Natural killer cell (primary cell): ENCODE data around the gene EMC10. TPM values are rescaled to one million over a fixed set of nuclear protein-coding genes. Genes with fewer than 3 reads are reported as not detected.

Experiments
- ATAC-seq, 3 donors: fragments of 150-1000 bp in 2 of 3; fragments of 200-7000 bp in 1 of 3; cut with Tn5 transposase; 1 replicate in 1 of 3; 2 replicates in 2 of 3; pipeline ENCODE4 v1.10.0; 2021; ENCODE audit warnings: mild to moderate bottlenecking in 2 of 3, moderate library complexity in 2 of 3
- DNase-seq, 2 donors: peaks; one replicate each; pipeline versions ENCODE4 v3.0.0 to v3.0.0-alpha.2; 2013 to 2021; ENCODE audit warnings: mixed read lengths in 1 of 2
- H3K27ac ChIP-seq: one replicate; pipeline ENCODE4 v1.5.1; 2013; ENCODE audit warnings: mild to moderate bottlenecking, low read length
- H3K27me3 ChIP-seq: one replicate; pipeline ENCODE4 v1.6.1; 2013; ENCODE audit warnings: low read length; ENCODE audit not compliant: control insufficient read depth, insufficient read depth
- H3K36me3 ChIP-seq: one replicate; pipeline ENCODE4 v1.6.1; 2013; ENCODE audit warnings: low read length; ENCODE audit not compliant: control insufficient read depth, insufficient read depth
- H3K4me1 ChIP-seq: one replicate; pipeline ENCODE4 v1.6.1; 2013; ENCODE audit warnings: low read length; ENCODE audit not compliant: control insufficient read depth, insufficient read depth
- H3K4me3 ChIP-seq: one replicate; pipeline ENCODE4 v1.5.1; 2013; ENCODE audit warnings: low read length
- H3K9me3 ChIP-seq: one replicate; pipeline ENCODE4 v1.6.1; 2013; ENCODE audit warnings: low read length; ENCODE audit not compliant: control insufficient read depth, insufficient read depth
- H3K27ac Mint-ChIP-seq, 2 donors: one replicate each; pipeline ENCODE4 v1.8.0; 2022; ENCODE audit warnings: mild to moderate bottlenecking in 2 of 2, mixed read lengths in 2 of 2, moderate library complexity in 1 of 2
- H3K27me3 Mint-ChIP-seq, 2 donors: one replicate each; pipeline ENCODE4 v1.8.0; 2022; ENCODE audit warnings: low read depth in 2 of 2, mixed read lengths in 2 of 2
- H3K36me3 Mint-ChIP-seq: one replicate; pipeline ENCODE4 v1.8.0; 2022; ENCODE audit warnings: mixed read lengths
- H3K4me1 Mint-ChIP-seq, 2 donors: one replicate each; pipeline ENCODE4 v1.8.0; 2022; ENCODE audit warnings: mixed read lengths in 2 of 2
- H3K4me3 Mint-ChIP-seq: one replicate; pipeline ENCODE4 v1.8.0; 2022; ENCODE audit warnings: mild to moderate bottlenecking, moderate library complexity, mixed read lengths
- H3K9me3 Mint-ChIP-seq, 2 donors: one replicate each; pipeline ENCODE4 v1.8.0; 2022; ENCODE audit warnings: mixed read lengths in 2 of 2
- CTCF ChIP-seq: fragments of 200-600 bp; IDR thresholded peaks from one replicate; pipeline ENCODE4 v1.8.0; 2022; ENCODE audit warnings: antibody characterized with exemption
- WGBS: methylation state at CpG from one replicate; pipeline ENCODE4 v1.1.7; 2013; ENCODE audit warnings: missing lambda C conversion rate; ENCODE audit not compliant: insufficient coverage; 5-methylcytosine and 5-hydroxymethylcytosine counted together
- intact Hi-C: fragments of 100-400 bp; cut with micrococcal nuclease; formaldehyde crosslinking; loops from one replicate; pipeline ENCODE4 v1.14.2; 2022
- total RNA-seq, 4 donors: library from RNA; stranded (reverse); fragments of 120-200 nt in 1 of 4; gene quantifications; one replicate each; pipeline versions ENCODE4 v1.2.3 to v1.2.4, GENCODE V29; 2013 to 2022

Gene EMC10
- total RNA-seq, 3 donors from 2014 or later (not counting 1 experiment from before 2014, with no cell fraction given) = 79.5 to 85.1 (median 80.1) TPM

DNA sequence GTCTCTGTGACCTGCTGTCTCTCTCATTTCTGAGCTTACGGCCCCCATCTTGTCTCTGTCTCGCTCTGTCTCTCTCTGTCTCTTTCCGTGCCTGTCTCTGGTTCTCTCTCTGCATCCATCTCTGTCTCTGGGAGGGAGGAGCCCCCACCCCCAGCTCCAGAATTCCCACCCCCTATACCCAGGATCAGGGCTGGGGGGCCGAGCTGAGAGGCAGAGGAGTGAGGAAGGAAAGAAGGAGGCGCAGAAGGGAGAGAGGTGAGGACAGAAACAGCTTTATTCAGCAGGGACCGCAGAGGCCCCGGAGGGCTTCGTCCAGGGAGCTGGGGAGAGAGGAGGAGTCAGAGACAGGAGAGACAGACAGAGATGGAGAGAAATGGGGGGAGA lies 20.7 kb downstream of the EMC10 start:
- no peak overlapping the region for H3K4me3 ChIP-seq
- no peaks in the 10 kb centered on the region for H3K27me3 ChIP-seq
- H3K36me3 ChIP-seq = no peaks in the 10 kb centered on the region
- Mint-ChIP-seq H3K36me3 (no peaks in the 10 kb centered on the region), H3K27me3 (no peaks in the 10 kb centered on the region), H3K9me3 (no peaks in the 10 kb centered on the region), H3K27ac (no peak overlapping the region), H3K4me3 (no peak overlapping the region), H3K4me1 (peaks cover 0 to 9% of the 10 kb centered on the region in 2 donors)
- no peak for TF ChIP-seq CTCF
- no peak overlapping the region for H3K27ac ChIP-seq
- H3K4me1 ChIP-seq = peaks cover 4% of the 10 kb centered on the region
- WGBS = 95% methylated on average over 8 of the region's 8 CpGs
- H3K9me3 ChIP-seq = no peaks in the 10 kb centered on the region
- DNase-seq = no peak
- no peak for ATAC-seq
- intact Hi-C loops = no loop called here

DNA sequence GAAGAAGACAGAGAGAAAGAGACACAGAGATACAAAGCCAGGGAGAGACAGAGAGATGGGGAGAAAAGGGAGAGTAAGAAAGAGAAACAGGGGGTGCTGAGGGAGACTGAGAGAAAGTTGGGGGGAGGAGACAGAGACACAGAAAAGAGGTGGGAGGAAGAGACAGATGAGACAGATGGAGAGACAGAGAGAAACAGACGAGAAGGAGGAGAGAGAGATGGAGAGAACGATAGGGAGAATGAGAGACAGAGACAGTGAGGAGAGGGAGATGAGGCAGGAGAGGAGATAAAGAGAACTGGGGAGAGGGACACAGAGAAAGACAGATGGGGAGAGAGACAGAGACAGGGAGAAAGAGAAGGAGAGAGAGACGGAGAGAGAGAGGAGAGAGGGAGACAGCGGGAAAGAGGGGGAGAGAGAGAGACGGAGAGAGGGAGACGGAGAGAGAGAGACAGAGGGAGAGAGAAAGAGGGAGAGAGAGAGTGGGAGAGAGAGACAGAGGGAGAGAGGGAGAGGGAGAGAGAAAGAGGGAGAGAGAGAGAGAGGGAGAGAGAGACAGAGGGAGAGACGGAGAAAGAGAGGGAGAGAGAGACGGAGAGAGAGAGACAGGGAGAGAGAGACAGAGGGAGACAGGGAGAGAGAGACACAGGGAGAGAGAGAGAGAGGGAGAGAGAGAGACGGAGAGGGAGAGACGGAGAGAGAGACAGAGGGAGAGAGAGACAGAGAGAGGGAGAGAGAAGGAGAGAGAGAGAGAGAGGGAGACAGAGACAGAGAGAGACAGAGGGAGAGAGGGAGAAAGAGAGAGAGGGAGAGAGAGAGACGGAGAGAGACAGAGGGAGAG lies 22.1 kb downstream of the EMC10 start:
- Mint-ChIP-seq H3K9me3 (no peaks in the 10 kb centered on the region), H3K27ac (no peak overlapping the region), H3K36me3 (no peaks in the 10 kb centered on the region), H3K27me3 (no peaks in the 10 kb centered on the region), H3K4me3 (no peak overlapping the region), H3K4me1 (peaks cover 0 to 4% of the 10 kb centered on the region in 2 donors)
- no peak for DNase-seq
- no peak overlapping the region for H3K4me3 ChIP-seq
- ATAC-seq = no peak
- H3K27me3 ChIP-seq = no peaks in the 10 kb centered on the region
- intact Hi-C loops = no loop called here
- no peaks in the 10 kb centered on the region for H3K36me3 ChIP-seq
- no peak for TF ChIP-seq CTCF
- no peaks in the 10 kb centered on the region for H3K9me3 ChIP-seq
- 97% methylated on average over 11 of the region's 11 CpGs for WGBS
- H3K27ac ChIP-seq = no peak overlapping the region
- H3K4me1 ChIP-seq = no peaks in the 10 kb centered on the region

- intact Hi-C loops = no loop called here
- no peak overlapping the region for H3K4me3 ChIP-seq
- TF ChIP-seq CTCF = no peak
- no peaks in the 10 kb centered on the region for H3K9me3 Mint-ChIP-seq
- H3K4me1 ChIP-seq = no peaks in the 10 kb centered on the region
- H3K27me3 Mint-ChIP-seq = no peaks in the 10 kb centered on the region
- H3K27ac Mint-ChIP-seq = peak overlapping the region in 1 of 2 donors; percentile 75
- H3K4me3 Mint-ChIP-seq = no peak overlapping the region
- no peaks in the 10 kb centered on the region for H3K27me3 ChIP-seq
- peak in 2 of 3 donors; percentile 26 to 38 for ATAC-seq
- no peak overlapping the region for H3K27ac ChIP-seq
- no peaks in the 10 kb centered on the region for H3K9me3 ChIP-seq
- H3K36me3 Mint-ChIP-seq = no peaks in the 10 kb centered on the region
- H3K36me3 ChIP-seq = no peaks in the 10 kb centered on the region
- H3K4me1 Mint-ChIP-seq = peaks cover 0 to 4% of the 10 kb centered on the region in 2 donors
- DNase-seq = peak in 1 of 2 donors; percentile 59
- WGBS = 78% methylated on average over 27 of the region's 27 CpGs
Measured at GRCh38 chr19:50500060-50500752, 23.9 kb downstream of the EMC10 start.
